Activated T-cell treated with anti-CD3 and anti-CD28 coated beads, Interleukin-2, amount 50 U/mL, for 24 hours (primary cell): ENCODE results near the gene STIM1.
A peak's percentile ranks its signal among the peaks of the same experiment; 100 is the strongest.
"Not testable (repeated sequence)": the region's sequence is repeated elsewhere in the genome, so short reads cannot be mapped to it uniquely, and the experiment has no call there.

Experiments used
- DNase-seq: peaks from one replicate; pipeline ENCODE4 v3.0.0-alpha.2; 2020
- H3K27ac Mint-ChIP-seq: 2 replicates; pipeline ENCODE4 v1.8.0; 2020; ENCODE audit warnings: mild to moderate bottlenecking, mixed read lengths
- H3K27me3 Mint-ChIP-seq: 2 replicates; pipeline ENCODE4 v1.8.0; 2020; ENCODE audit warnings: mixed read lengths
- H3K36me3 Mint-ChIP-seq: 2 replicates; pipeline ENCODE4 v1.8.0; 2020; ENCODE audit warnings: low read depth, mixed read lengths
- H3K4me1 Mint-ChIP-seq: 2 replicates; pipeline ENCODE4 v1.8.0; 2020; ENCODE audit warnings: low read depth, mixed read lengths
- H3K4me3 Mint-ChIP-seq: 2 replicates; pipeline ENCODE4 v1.8.0; 2020; ENCODE audit warnings: mild to moderate bottlenecking, moderate library complexity, mixed read lengths
- H3K9me3 Mint-ChIP-seq: 2 replicates; pipeline ENCODE4 v1.8.0; 2020; ENCODE audit warnings: mixed read lengths

STIM1 gene

GRCh38 chr11:3855808-3856491, 486 bp downstream of the STIM1 start:
- peaks cover 67% of the 10 kb centered on the region for H3K4me1 Mint-ChIP-seq
- H3K4me3 Mint-ChIP-seq: peak overlapping the region; percentile 98
- H3K9me3 Mint-ChIP-seq: no peaks in the 10 kb centered on the region
- DNase-seq: peak; percentile 72
- H3K27me3 Mint-ChIP-seq: no peaks in the 10 kb centered on the region
- H3K36me3 Mint-ChIP-seq: peaks cover 33% of the 10 kb centered on the region
- peak overlapping the region; percentile 93 for H3K27ac Mint-ChIP-seq

GRCh38 chr11:3856856-3857553, 1.5 kb downstream of the STIM1 start:
- peak; percentile 13 for DNase-seq
- peaks cover 36% of the 10 kb centered on the region for H3K36me3 Mint-ChIP-seq
- peak overlapping the region; percentile 93 for H3K27ac Mint-ChIP-seq
- peaks cover 73% of the 10 kb centered on the region for H3K4me1 Mint-ChIP-seq
- peak overlapping the region; percentile 98 for H3K4me3 Mint-ChIP-seq
- no peaks in the 10 kb centered on the region for H3K9me3 Mint-ChIP-seq
- no peaks in the 10 kb centered on the region for H3K27me3 Mint-ChIP-seq

DNA sequence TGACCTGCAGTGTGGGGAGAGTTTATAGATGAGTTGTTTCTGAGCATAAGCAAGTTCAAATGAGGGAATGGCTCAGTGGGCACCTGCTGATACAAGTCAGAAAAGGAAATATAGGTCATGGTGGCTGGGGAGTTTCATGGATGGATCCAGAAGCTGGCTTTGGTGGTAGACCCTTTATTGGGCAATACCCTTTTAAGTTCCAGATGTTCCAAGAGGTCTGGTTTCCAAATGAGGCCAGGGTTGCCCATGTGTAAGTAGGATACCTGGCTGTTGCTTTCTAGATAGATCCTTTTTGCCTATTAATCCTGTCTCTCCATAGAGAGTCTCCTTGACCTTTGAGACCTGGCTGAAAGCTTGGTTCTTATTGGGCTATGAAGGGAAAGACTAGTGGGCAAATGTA, 2.2 kb downstream of the STIM1 start:
- peaks cover 75% of the 10 kb centered on the region for H3K4me1 Mint-ChIP-seq
- peak; percentile 16 for DNase-seq
- H3K27me3 Mint-ChIP-seq: no peaks in the 10 kb centered on the region
- H3K36me3 Mint-ChIP-seq: peaks cover 39% of the 10 kb centered on the region
- peak overlapping the region; percentile 93 for H3K27ac Mint-ChIP-seq
- peak overlapping the region; percentile 98 for H3K4me3 Mint-ChIP-seq
- H3K9me3 Mint-ChIP-seq: no peaks in the 10 kb centered on the region

- peak; percentile 35 for DNase-seq
- peaks cover 44% of the 10 kb centered on the region for H3K36me3 Mint-ChIP-seq
- peaks cover 70% of the 10 kb centered on the region for H3K4me1 Mint-ChIP-seq
- H3K9me3 Mint-ChIP-seq: no peaks in the 10 kb centered on the region
- H3K4me3 Mint-ChIP-seq: peak overlapping the region; percentile 98
- H3K27ac Mint-ChIP-seq: peak overlapping the region; percentile 93
- H3K27me3 Mint-ChIP-seq: no peaks in the 10 kb centered on the region
Observed at GRCh38 chr11:3859373-3859881, 4.0 kb downstream of the STIM1 start.

DNA sequence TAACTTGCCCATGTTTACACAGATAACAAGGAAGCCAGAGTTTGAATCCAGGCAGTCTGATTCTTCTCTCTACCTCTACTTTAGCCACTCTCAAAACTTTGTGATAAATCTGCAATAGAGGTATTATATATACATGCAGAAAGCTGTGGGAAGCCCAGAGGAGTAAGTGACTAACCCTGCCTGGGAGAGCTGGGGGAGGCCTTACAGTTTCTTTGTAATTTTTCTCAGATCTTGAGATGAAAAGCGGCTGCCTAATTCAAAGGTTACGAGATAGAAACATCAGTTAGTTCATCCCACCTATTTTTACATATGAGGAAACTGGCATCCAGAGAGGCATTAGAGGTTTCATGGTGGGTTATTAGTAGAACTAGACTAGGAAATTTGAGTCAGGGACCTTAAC, 4.9 kb downstream of the STIM1 start:
- no peaks in the 10 kb centered on the region for H3K9me3 Mint-ChIP-seq
- peaks cover 40% of the 10 kb centered on the region for H3K36me3 Mint-ChIP-seq
- H3K4me1 Mint-ChIP-seq: peaks cover 76% of the 10 kb centered on the region
- no peaks in the 10 kb centered on the region for H3K27me3 Mint-ChIP-seq
- peak overlapping the region; percentile 93 for H3K27ac Mint-ChIP-seq
- peak; percentile 34 for DNase-seq
- peak overlapping the region; percentile 98 for H3K4me3 Mint-ChIP-seq

- DNase-seq: peak; percentile 42
- H3K36me3 Mint-ChIP-seq: peaks cover 38% of the 10 kb centered on the region
- H3K27ac Mint-ChIP-seq: peak overlapping the region; percentile 93
- not testable (repeated sequence) for H3K9me3 Mint-ChIP-seq, H3K27me3 Mint-ChIP-seq
- peak overlapping the region; percentile 98 for H3K4me3 Mint-ChIP-seq
- peaks cover 82% of the 10 kb centered on the region for H3K4me1 Mint-ChIP-seq
Observed at GRCh38 chr11:3860898-3861393, 5.5 kb downstream of the STIM1 start.

DNA sequence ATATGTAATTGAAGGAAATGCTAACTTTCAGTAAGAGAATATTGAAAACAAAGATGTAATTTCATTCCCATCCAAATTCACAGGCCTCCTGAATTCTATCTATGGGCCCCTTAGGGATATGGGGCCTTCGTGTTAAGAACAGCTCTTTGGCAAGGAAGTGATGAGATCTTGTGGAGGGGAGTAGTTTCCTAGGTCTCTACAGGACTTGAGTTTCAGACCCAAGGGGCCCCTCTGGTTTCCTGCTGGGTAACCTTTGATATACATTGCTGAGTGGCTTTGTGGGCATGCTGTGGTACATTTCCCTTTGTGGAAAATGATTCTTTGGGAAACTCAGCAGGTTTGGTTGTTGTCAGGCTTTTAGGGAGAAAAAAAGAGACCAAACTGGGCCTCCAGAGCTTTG, 6.2 kb downstream of the STIM1 start:
- peak overlapping the region; percentile 98 for H3K4me3 Mint-ChIP-seq

DNA sequence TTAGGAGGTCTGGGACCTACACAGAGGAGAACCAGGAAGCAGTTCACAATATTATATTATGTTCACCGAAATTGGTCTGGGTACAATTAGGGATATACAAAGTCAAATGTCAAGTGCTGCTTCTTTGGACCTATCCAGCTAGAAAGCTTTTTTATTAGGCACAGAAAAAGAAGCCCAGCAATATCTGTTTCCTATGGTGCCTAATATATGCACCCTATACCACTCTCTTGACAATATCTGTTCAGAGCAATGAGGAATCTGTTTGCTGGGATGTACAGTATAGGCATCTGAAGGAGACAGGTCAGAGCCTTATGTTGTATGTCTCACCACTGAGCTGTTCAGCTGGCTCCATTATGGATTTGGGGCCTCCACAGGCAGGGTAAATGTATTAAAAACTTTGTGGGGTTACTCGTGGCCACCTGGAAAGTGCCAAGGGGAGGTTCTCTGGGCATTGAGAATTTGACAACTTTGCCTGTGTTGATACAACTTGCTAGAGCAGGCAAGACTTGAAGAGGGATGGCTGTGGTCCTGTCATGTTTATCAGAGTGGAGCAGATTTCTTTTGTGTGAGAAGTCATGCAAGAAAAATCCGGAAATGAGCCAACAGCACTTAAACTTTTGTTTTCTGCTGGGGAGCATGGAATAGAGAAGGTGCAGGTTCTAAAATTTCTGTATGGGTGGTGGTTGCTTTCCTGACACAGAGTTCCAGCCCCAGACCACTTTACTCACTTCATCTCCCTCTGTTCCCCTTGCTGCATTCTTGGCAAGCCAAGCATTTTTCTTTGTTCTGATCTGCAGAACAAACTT, 10.1 kb downstream of the STIM1 start:
- Mint-ChIP-seq H3K36me3 (peaks cover 11% of the 10 kb centered on the region), H3K9me3 (no peaks in the 10 kb centered on the region), H3K4me1 (peaks cover 91% of the 10 kb centered on the region), H3K4me3 (peak overlapping the region; percentile 43), H3K27ac (peak overlapping the region; percentile 90), H3K27me3 (no peaks in the 10 kb centered on the region)
- peak; percentile 29 for DNase-seq

More for the DNA sequence above, 6.2 kb downstream of the STIM1 start:
- Mint-ChIP-seq H3K9me3 (no peaks in the 10 kb centered on the region), H3K4me1 (peaks cover 89% of the 10 kb centered on the region), H3K36me3 (peaks cover 30% of the 10 kb centered on the region), H3K27me3 (no peaks in the 10 kb centered on the region), H3K27ac (peak overlapping the region; percentile 93)
- DNase-seq: peak; percentile 28

DNA sequence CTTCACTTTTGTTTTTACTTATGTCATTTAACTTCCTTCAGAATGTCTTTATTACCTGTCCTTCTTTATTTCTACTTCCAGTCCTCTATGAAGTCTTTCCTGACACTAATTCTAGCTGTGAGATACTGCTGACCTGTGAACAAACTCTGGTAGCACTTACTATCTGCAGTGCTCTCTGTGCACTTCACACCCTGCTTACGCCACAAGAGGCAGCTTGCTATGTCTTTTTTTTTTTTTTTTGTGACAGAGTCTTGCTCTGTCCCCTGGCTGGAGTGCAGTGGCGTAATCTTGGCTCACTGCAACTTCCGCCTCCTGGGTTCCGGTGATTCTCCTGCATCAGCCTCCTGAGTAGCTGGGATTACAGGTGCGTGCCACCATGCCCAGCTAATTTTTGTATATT, 10.7 kb downstream of the STIM1 start:
- no peaks in the 10 kb centered on the region for H3K27me3 Mint-ChIP-seq
- H3K4me1 Mint-ChIP-seq: peaks cover 92% of the 10 kb centered on the region
- DNase-seq: peak; percentile 21
- no peaks in the 10 kb centered on the region for H3K9me3 Mint-ChIP-seq
- H3K27ac Mint-ChIP-seq: peak overlapping the region; percentile 90
- H3K4me3 Mint-ChIP-seq: peak overlapping the region; percentile 43
- H3K36me3 Mint-ChIP-seq: peaks cover 14% of the 10 kb centered on the region

- H3K27ac Mint-ChIP-seq: peak overlapping the region; percentile 91
- peaks cover 93% of the 10 kb centered on the region for H3K4me1 Mint-ChIP-seq
- H3K9me3 Mint-ChIP-seq: no peaks in the 10 kb centered on the region
- H3K36me3 Mint-ChIP-seq: peaks cover 13% of the 10 kb centered on the region
- DNase-seq: no peak
- H3K4me3 Mint-ChIP-seq: peak overlapping the region; percentile 30
- no peaks in the 10 kb centered on the region for H3K27me3 Mint-ChIP-seq
Observed at GRCh38 chr11:3866836-3867208, 11.4 kb downstream of the STIM1 start.

GRCh38 chr11:3867209-3868091, 12.0 kb downstream of the STIM1 start:
- peaks cover 91% of the 10 kb centered on the region for H3K4me1 Mint-ChIP-seq
- peak; percentile 34 for DNase-seq
- peaks cover 11% of the 10 kb centered on the region for H3K36me3 Mint-ChIP-seq
- no peaks in the 10 kb centered on the region for H3K27me3 Mint-ChIP-seq
- H3K27ac Mint-ChIP-seq: peak overlapping the region; percentile 91
- H3K9me3 Mint-ChIP-seq: no peaks in the 10 kb centered on the region
- peak overlapping the region; percentile 30 for H3K4me3 Mint-ChIP-seq

DNA sequence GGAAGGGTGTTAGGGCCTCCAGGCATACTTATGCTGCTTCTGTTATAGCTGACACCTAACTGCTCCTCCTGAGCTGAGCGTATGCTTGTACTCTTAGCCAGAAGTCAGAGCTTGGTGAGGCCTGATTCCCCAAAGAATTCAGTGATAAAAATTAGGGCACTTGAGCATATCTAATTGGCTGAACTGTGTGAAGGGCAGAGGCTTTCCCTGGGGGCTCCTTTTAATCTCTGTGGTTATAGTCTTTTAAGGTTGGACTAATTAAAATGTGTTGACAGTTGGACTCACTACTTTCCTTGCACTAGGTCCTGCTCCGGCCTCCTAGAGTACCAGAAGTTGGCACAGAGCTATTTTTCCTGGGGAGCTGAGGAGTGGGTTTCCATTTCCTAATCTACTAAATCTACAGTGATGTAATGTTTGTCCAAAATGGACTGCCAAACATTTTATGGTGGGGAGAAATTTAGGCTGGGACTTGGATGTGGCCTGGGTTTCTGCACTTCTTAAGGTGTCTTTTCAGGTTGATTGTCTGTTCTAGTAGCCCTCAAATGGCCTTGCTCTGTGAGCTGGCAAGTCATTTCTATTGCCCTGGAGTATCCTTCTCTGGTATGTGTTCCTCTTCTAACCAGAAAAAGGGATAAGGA, 18.4 kb downstream of the STIM1 start:
- Mint-ChIP-seq H3K36me3 (peaks cover 15% of the 10 kb centered on the region), H3K9me3 (no peaks in the 10 kb centered on the region), H3K27ac (no peak overlapping the region), H3K27me3 (no peaks in the 10 kb centered on the region), H3K4me3 (no peak overlapping the region), H3K4me1 (peaks cover 87% of the 10 kb centered on the region)
- no peak for DNase-seq

DNA sequence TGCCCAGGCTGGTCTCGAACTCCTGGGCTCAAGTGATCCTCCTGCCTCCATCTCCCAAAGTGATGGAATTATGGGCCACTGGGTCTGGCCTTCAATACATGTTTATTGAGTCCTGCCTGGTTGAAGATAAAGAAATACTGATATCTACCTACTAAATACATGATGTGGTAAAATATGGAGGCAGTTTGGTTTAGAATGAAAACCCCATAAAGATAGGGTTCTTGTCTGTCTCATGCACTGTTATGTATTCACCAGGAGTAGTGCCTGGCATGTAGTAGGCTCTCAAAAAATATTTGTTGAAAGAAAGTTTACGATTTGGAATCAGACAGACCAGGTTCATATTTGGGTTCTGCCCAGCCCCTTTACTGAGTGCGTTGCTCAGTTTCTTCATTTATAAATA, 21.1 kb downstream of the STIM1 start:
- peak overlapping the region; percentile 11 for H3K27ac Mint-ChIP-seq
- peaks cover 11% of the 10 kb centered on the region for H3K36me3 Mint-ChIP-seq
- peaks cover 81% of the 10 kb centered on the region for H3K4me1 Mint-ChIP-seq
- DNase-seq: no peak
- no peaks in the 10 kb centered on the region for H3K27me3 Mint-ChIP-seq
- no peak overlapping the region for H3K4me3 Mint-ChIP-seq
- no peaks in the 10 kb centered on the region for H3K9me3 Mint-ChIP-seq
